GM19467 (cell line): ENCODE data around the gene IL17RA.

ENCODE experiments used
- ATAC-seq: cut with Tn5 transposase; IDR thresholded peaks from one replicate; pipeline ENCODE4 v1.9.1; 2021; ENCODE audit warnings: mild to moderate bottlenecking, moderate library complexity; ENCODE audit not compliant: unreplicated experiment

The IL17RA gene

GRCh38 chr22:17149076-17149815 is 64.4 kb downstream of the IL17RA start:
- ATAC-seq: no peak

- ATAC-seq: no peak
Observed at GRCh38 chr22:17152340-17152739, 67.5 kb downstream of the IL17RA start.

- no peak for ATAC-seq
Observed at GRCh38 chr22:17152971-17153370, 68.2 kb downstream of the IL17RA start.

- ATAC-seq: no peak
Observed at GRCh38 chr22:17155941-17156340, 71.1 kb downstream of the IL17RA start.

- ATAC-seq: no peak
Observed at GRCh38 chr22:17157714-17158113, 72.9 kb downstream of the IL17RA start.

GRCh38 chr22:17158176-17158567 is 73.4 kb downstream of the IL17RA start:
- no peak for ATAC-seq

GRCh38 chr22:17158568-17159503 is 74.0 kb downstream of the IL17RA start, which contains the start of gene HDHD5:
Gene HDHD5 (minus strand): TSS chr22:17159277. CDS start chr22:17159251, 26 bp downstream.
- ATAC-seq: peak; percentile 66

GRCh38 chr22:17159504-17159951 is 74.7 kb downstream of the IL17RA start:
- peak; percentile 20 for ATAC-seq

- ATAC-seq: no peak
Observed at GRCh38 chr22:17161991-17162390, 77.2 kb downstream of the IL17RA start.

GRCh38 chr22:17162731-17163130 is 77.9 kb downstream of the IL17RA start:
- ATAC-seq: no peak

- ATAC-seq: no peak
Observed at GRCh38 chr22:17164392-17165024, 79.7 kb downstream of the IL17RA start.
